Nephron progenitor cell (in vitro differentiated cells): ENCODE data around the gene MYADML2.
A peak's percentile ranks its signal among the peaks of the same experiment; 100 is the strongest.

Experiments used
- DNase-seq: peaks from one replicate; pipeline ENCODE4 v3.0.0; 2021
- H3K27ac Mint-ChIP-seq: 2 replicates; pipeline ENCODE4 v1.8.0; 2021; ENCODE audit warnings: mild to moderate bottlenecking, moderate library complexity, mixed read lengths
- H3K27me3 Mint-ChIP-seq: 2 replicates; pipeline ENCODE4 v1.8.0; 2021; ENCODE audit warnings: mild to moderate bottlenecking, low read depth, mixed read lengths; ENCODE audit not compliant: poor library complexity
- H3K36me3 Mint-ChIP-seq: 2 replicates; pipeline ENCODE4 v1.8.0; 2021; ENCODE audit warnings: low read depth, mixed read lengths
- H3K4me1 Mint-ChIP-seq: 2 replicates; pipeline ENCODE4 v1.8.0; 2021; ENCODE audit warnings: mixed read lengths
- H3K4me3 Mint-ChIP-seq: 2 replicates; pipeline ENCODE4 v1.8.0; 2021; ENCODE audit warnings: mild to moderate bottlenecking, moderate library complexity, mixed read lengths
- H3K9me3 Mint-ChIP-seq: 2 replicates; pipeline ENCODE4 v1.8.0; 2021; ENCODE audit warnings: mild to moderate bottlenecking, moderate library complexity, mixed read lengths
- TF ChIP-seq, protein P1 (sequence below): fragments of 200-600 bp; sonication (generic); IDR thresholded peaks from 2 replicates; pipeline ENCODE4 v1.5.0; 2021; ENCODE audit warnings: antibody characterized with exemption

Gene MYADML2

DNA sequence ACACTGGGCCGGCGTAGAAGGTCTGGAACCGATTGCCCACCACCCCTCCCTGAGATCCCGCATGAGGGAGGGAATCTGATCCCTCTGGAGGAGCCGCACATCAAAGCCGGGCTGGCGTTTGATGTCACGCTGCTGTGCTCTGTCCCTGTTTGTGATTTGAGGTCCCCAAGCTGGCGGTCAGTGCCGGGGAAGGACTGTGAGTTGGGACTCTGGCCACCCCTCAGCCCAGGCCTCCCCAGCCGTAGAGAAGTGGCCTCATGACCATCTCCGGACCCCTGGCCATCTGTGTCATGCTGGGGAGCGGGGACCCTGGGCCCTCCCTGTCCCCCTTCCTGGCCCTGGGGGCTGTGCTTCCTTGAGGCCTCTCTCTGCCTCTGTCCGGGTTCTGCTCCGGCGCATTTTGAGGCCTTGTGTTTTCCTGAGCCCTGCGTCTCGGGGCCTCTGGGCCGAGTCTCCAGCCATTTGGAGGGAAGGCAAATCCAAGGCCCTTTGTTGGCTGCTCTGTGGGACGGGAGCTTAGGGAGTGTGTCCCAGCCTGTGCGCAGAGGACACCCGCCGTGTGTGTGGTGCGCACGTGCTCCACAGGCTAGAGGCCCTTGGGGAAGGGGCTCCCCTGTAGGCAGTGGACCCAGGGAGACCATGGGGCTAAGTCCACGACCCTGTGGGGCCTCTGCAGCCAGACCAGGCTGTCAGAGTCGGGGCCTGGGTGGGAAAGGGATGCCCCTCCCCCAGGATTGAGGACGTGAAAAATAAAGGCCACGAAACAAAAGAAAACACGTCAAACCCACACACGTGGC lies 45.5 kb upstream of the MYADML2 start:
- Mint-ChIP-seq H3K27me3 (no peaks in the 10 kb centered on the region), H3K27ac (peak overlapping the region; percentile 95), H3K4me3 (peak overlapping the region; percentile 34), H3K36me3 (peaks cover 25% of the 10 kb centered on the region), H3K4me1 (peaks cover 68% of the 10 kb centered on the region), H3K9me3 (peaks cover 3% of the 10 kb centered on the region)
- peak; percentile 75 for DNase-seq
- TF ChIP-seq, protein P1, sequence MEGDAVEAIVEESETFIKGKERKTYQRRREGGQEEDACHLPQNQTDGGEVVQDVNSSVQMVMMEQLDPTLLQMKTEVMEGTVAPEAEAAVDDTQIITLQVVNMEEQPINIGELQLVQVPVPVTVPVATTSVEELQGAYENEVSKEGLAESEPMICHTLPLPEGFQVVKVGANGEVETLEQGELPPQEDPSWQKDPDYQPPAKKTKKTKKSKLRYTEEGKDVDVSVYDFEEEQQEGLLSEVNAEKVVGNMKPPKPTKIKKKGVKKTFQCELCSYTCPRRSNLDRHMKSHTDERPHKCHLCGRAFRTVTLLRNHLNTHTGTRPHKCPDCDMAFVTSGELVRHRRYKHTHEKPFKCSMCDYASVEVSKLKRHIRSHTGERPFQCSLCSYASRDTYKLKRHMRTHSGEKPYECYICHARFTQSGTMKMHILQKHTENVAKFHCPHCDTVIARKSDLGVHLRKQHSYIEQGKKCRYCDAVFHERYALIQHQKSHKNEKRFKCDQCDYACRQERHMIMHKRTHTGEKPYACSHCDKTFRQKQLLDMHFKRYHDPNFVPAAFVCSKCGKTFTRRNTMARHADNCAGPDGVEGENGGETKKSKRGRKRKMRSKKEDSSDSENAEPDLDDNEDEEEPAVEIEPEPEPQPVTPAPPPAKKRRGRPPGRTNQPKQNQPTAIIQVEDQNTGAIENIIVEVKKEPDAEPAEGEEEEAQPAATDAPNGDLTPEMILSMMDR: no peak

DNA sequence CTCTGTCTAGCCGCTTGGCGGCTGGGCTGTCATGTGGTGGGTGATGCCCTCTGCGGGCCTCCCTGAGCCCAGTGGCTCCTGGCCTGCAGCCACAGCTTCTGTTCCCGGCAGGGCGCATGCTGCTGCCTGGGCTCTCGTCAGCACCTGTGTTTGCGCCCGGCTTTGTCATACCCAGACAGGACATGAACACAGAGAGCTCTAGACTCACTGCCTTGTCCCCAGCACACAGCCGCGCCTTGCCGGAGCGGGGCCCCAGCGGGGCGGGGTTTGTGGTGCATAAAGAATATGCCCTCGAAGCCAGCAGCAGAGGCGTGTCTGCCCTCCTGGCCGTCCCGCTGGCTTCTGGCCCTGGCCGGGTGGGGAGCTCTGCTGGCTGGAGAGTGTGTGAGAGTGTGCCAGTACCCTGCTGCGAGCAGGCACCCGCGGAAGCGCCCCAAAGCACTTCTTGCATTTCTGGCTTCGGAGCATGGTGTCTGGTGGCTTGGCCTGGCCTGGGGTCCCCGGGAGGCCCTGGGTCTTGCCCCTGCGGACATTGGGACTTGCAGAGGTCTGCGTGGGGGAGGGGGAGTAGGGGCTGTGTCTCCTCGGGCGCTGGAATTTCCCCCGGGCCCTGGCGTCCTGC lies 44.8 kb upstream of the MYADML2 start:
- H3K4me1 Mint-ChIP-seq: peaks cover 65% of the 10 kb centered on the region
- H3K36me3 Mint-ChIP-seq: peaks cover 24% of the 10 kb centered on the region
- H3K4me3 Mint-ChIP-seq: peak overlapping the region; percentile 40
- H3K9me3 Mint-ChIP-seq: peaks cover 3% of the 10 kb centered on the region
- H3K27me3 Mint-ChIP-seq: no peaks in the 10 kb centered on the region
- peak overlapping the region; percentile 92 for H3K27ac Mint-ChIP-seq
- DNase-seq: peak; percentile 72
- TF ChIP-seq, protein P1: no peak

DNA sequence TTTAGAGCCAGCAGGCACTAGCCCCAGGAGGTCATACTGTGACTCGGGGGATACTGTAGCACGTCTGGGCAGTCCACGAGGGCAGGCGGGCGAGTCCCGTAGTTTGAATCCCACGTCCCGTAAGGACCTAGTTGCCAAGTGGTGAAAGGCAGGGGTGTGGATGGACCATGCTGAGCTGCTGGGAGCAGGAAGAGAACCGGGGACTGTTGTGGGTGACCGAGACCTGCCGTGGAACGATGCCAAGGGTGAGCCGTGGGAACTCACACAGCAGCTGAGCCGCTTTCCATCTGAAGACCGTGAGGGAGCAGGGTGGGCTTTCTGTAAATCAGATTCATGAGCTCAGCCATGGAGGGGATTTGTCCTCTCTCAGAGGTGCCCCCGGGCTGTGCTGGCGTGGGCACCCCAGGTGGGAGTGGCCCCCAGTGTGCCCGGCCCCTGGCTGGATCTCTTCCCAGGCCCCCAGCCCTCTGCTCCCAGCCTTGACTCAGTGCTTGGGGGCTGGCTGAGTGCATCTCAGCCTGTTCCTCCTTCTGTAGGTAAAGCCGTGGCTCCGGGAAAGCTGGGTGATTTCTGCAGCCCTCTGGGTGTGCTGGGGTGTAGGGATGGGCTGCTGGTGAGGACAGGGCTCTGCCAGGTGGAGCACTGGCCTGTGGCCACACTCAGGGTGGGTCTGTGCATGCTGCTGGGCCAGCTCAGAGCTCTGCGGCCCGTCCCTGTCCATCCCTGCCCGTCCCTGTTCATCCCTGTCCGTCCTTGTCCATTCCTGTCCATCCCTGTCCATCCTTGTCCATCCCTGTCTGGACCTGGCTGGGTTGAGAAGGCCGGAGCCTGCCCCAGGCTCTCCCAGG lies 44.0 kb upstream of the MYADML2 start:
- TF ChIP-seq, protein P1: no peak
- peaks cover 58% of the 10 kb centered on the region for H3K4me1 Mint-ChIP-seq
- H3K27me3 Mint-ChIP-seq: no peaks in the 10 kb centered on the region
- peaks cover 3% of the 10 kb centered on the region for H3K9me3 Mint-ChIP-seq
- peak overlapping the region; percentile 92 for H3K27ac Mint-ChIP-seq
- peak overlapping the region; percentile 40 for H3K4me3 Mint-ChIP-seq
- no peak for DNase-seq
- peaks cover 23% of the 10 kb centered on the region for H3K36me3 Mint-ChIP-seq

DNA sequence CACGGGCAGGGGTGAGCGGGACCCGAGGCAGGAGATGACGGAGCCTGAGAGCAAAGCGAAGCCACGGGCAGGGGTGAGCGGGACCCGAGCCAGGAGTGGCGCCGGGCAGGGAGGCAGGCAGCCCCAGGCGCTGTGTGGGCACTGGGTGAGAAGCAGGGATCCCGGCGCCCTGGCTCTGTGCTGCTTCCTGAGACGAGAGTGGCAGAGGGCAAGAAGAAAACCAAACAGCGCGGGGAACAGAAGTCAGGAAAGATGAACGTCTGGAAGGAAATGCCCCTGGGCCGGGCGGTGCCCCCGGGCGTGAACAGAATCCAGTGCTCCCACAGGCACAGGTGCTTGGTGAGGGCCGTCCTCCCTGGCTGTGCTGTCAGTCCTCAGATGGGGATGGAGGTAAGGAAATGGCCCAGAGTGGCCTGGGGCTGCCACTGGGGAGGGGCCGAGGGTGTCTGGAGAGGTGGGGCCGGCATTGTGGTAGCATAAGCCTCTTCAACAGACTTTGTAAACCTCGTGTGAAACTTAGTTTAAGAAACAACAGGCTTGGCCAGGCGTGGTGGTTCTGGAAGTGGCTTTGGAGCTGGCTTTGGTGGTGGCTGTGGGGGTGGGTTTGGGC lies 40.2 kb upstream of the MYADML2 start:
- H3K4me3 Mint-ChIP-seq: no peak overlapping the region
- no peaks in the 10 kb centered on the region for H3K27me3 Mint-ChIP-seq
- no peak overlapping the region for H3K27ac Mint-ChIP-seq
- TF ChIP-seq, protein P1: no peak
- peaks cover 34% of the 10 kb centered on the region for H3K36me3 Mint-ChIP-seq
- no peak for DNase-seq
- H3K4me1 Mint-ChIP-seq: peaks cover 38% of the 10 kb centered on the region
- peaks cover 3% of the 10 kb centered on the region for H3K9me3 Mint-ChIP-seq

DNA sequence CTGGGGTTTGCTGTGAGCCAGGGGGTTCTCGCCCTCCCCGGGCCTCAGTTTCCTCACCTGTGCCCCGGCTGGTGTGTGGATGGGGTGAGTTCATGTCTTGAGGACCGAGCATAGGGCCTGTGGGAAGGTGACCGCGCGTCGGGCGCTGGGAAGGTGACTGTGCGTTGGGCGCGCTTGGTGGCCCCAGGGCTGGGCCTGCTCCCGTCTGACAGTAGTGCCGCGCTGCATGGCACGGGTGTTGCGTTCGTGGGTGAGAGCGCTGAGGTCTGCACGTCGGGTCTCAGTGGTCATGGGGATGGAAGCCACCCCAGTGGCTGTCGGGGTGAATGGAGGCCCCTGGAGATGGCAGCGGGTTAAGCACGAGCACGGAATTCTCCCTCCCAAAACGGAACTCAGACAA lies 39.6 kb upstream of the MYADML2 start:
- Mint-ChIP-seq H3K4me1 (peaks cover 34% of the 10 kb centered on the region), H3K27me3 (no peaks in the 10 kb centered on the region), H3K9me3 (peaks cover 3% of the 10 kb centered on the region), H3K4me3 (no peak overlapping the region), H3K36me3 (peaks cover 34% of the 10 kb centered on the region), H3K27ac (no peak overlapping the region)
- TF ChIP-seq, protein P1: no peak
- no peak for DNase-seq
